HepG2 (cell line): Measurements from ENCODE around the gene AVPR2. TPM values are rescaled to one million over a fixed set of nuclear protein-coding genes. Genes with fewer than 3 reads are reported as not detected.

ENCODE experiments used
- BORCS8-MEF2B ChIP-seq: sonication (generic); formaldehyde crosslinking; IDR thresholded peaks from 2 replicates; pipeline ENCODE4 v1.8.0; 2022; ENCODE audit warnings: mild to moderate bottlenecking, missing genetic modification reagents
- CHCHD3 ChIP-seq: sonication (generic); formaldehyde crosslinking; IDR thresholded peaks from 2 replicates; pipeline ENCODE4 v1.8.0; 2022; ENCODE audit warnings: mild to moderate bottlenecking, missing genetic modification reagents, moderate library complexity
- CHD2 ChIP-seq: IDR thresholded peaks from 2 replicates; pipeline ENCODE4 v1.6.1; 2011; ENCODE audit warnings: low read depth, low read length, improper control_type of control experiment
- FIP1L1 ChIP-seq: fragments of 200-400 bp; formaldehyde crosslinking; IDR thresholded peaks from 2 replicates; pipeline ENCODE4 v1.6.1; 2018; ENCODE audit warnings: low read depth, mild to moderate bottlenecking, low read length, moderate library complexity, borderline replicate concordance; ENCODE audit not compliant: insufficient read depth
- IKZF4 ChIP-seq: sonication (generic); formaldehyde crosslinking; IDR thresholded peaks from 2 replicates; pipeline ENCODE4 v1.5.1; 2020; ENCODE audit warnings: borderline replicate concordance, mild to moderate bottlenecking, low read depth, missing genetic modification reagents; ENCODE audit errors: not compliant biosample characterization
- MEIS2 ChIP-seq: sonication (generic); formaldehyde crosslinking; IDR thresholded peaks from 2 replicates; pipeline ENCODE4 v1.9.0; 2021; ENCODE audit warnings: mild to moderate bottlenecking, missing genetic modification reagents
- MYNN ChIP-seq: sonication (generic); formaldehyde crosslinking; IDR thresholded peaks from 2 replicates; pipeline ENCODE4 v1.4.0; 2020; ENCODE audit warnings: mild to moderate bottlenecking, low read depth, missing genetic modification reagents
- NCOA2 ChIP-seq: sonication (generic); formaldehyde crosslinking; IDR thresholded peaks from 2 replicates; pipeline ENCODE4 v1.8.0; 2022; ENCODE audit warnings: inconsistent platforms
- NFE2L2 ChIP-seq: fragments of 150-350 bp; IDR thresholded peaks from 2 replicates; pipeline ENCODE4 v1.6.1; 2014; ENCODE audit warnings: low read length
- RFXANK ChIP-seq: IDR thresholded peaks from 2 replicates; pipeline ENCODE4 v1.6.1; 2016
- SIX4 ChIP-seq: sonication (generic); formaldehyde crosslinking; IDR thresholded peaks from 2 replicates; pipeline ENCODE4 v1.4.0; 2020; ENCODE audit warnings: missing genetic modification reagents
- SP2 ChIP-seq: sonication (generic); formaldehyde crosslinking; IDR thresholded peaks from 2 replicates; pipeline ENCODE4 v1.5.1; 2020; ENCODE audit warnings: mild to moderate bottlenecking, missing genetic modification reagents
- SRSF9 ChIP-seq: fragments of 200-400 bp; formaldehyde crosslinking; IDR thresholded peaks from 2 replicates; pipeline ENCODE4 v1.6.1; 2018; ENCODE audit warnings: borderline replicate concordance, mild to moderate bottlenecking, low read depth, low read length; ENCODE audit not compliant: insufficient read depth, poor library complexity, severe bottlenecking
- ZNF260 ChIP-seq: sonication (generic); formaldehyde crosslinking; IDR thresholded peaks from 2 replicates; pipeline ENCODE4 v1.4.0; 2020; ENCODE audit warnings: missing genetic modification reagents, low read depth, mild to moderate bottlenecking, borderline replicate concordance
- ZNF446 ChIP-seq: sonication (generic); formaldehyde crosslinking; IDR thresholded peaks from 2 replicates; pipeline ENCODE4 v1.5.0; 2020; ENCODE audit warnings: mild to moderate bottlenecking, missing genetic modification reagents
- ZNF496 ChIP-seq: sonication (generic); formaldehyde crosslinking; IDR thresholded peaks from 2 replicates; pipeline ENCODE4 v1.8.1; 2023; ENCODE audit warnings: mild to moderate bottlenecking, moderate library complexity, missing genetic modification reagents; ENCODE audit not compliant: insufficient replicate concordance
- ZNF557 ChIP-seq: sonication (generic); formaldehyde crosslinking; IDR thresholded peaks from 2 replicates; pipeline ENCODE4 v1.4.0; 2020; ENCODE audit warnings: missing genetic modification reagents
- ZNF569 ChIP-seq: sonication (generic); formaldehyde crosslinking; IDR thresholded peaks from 2 replicates; pipeline ENCODE4 v1.5.0; 2020; ENCODE audit warnings: mild to moderate bottlenecking, missing genetic modification reagents, moderate library complexity, borderline replicate concordance
- ZNF746 ChIP-seq: sonication (generic); formaldehyde crosslinking; IDR thresholded peaks from 2 replicates; pipeline ENCODE4 v1.8.0; 2022; ENCODE audit warnings: mild to moderate bottlenecking, missing genetic modification reagents
- ZNF747 ChIP-seq: sonication (generic); formaldehyde crosslinking; IDR thresholded peaks from 2 replicates; pipeline ENCODE4 v1.8.1; 2023; ENCODE audit warnings: missing genetic modification reagents, mild to moderate bottlenecking, borderline replicate concordance
- polyA plus RNA-seq, 8 experiments: library from polyadenylated mRNA; depleted of rRNA in 3 of 8; stranded (reverse) in 7 of 8; unstranded in 1 of 8; fragments of >200 nt; fragmentation: Illumina TruSeq in 4 of 8; extraction: Trizol in 4 of 8; gene quantifications; 2 replicates each; pipeline versions ENCODE4 v1.2.1 to v1.2.3, GENCODE V29; 2011 to 2016; ENCODE audit warnings: low read depth in 4 of 8, missing spikeins in 1 of 8, mixed read lengths in 1 of 8; ENCODE audit not compliant: insufficient read depth in 1 of 8
- total RNA-seq, 5 experiments: library from RNA; depleted of rRNA; stranded (reverse); fragments of >200 nt; fragmentation: Illumina TruSeq; extraction: Trizol; gene quantifications; 2 replicates each; pipeline ENCODE4 v1.2.3, GENCODE V29; 2016; ENCODE audit warnings: low read depth in 1 of 5
- TF ChIP-seq, protein P1 (sequence below): sonication (generic); formaldehyde crosslinking; IDR thresholded peaks from 2 replicates; pipeline ENCODE4 v1.5.1; 2020; ENCODE audit warnings: missing genetic modification reagents, mild to moderate bottlenecking, borderline replicate concordance
- TF ChIP-seq, protein P2 (sequence below): sonication (generic); formaldehyde crosslinking; IDR thresholded peaks from 2 replicates; pipeline ENCODE4 v1.8.0; 2022; ENCODE audit warnings: missing genetic modification reagents, mild to moderate bottlenecking, borderline replicate concordance
- TF ChIP-seq, protein P3 (sequence below): sonication (generic); formaldehyde crosslinking; conservative IDR thresholded peaks from 2 replicates; pipeline ENCODE4 v1.5.0; 2020; ENCODE audit warnings: missing genetic modification reagents

AVPR2 gene
- total and polyA plus RNA-seq, 2 of the 13 experiments (the other 11 are each of a cell fraction or from before 2014, with no cell fraction given) = not detected

DNA sequence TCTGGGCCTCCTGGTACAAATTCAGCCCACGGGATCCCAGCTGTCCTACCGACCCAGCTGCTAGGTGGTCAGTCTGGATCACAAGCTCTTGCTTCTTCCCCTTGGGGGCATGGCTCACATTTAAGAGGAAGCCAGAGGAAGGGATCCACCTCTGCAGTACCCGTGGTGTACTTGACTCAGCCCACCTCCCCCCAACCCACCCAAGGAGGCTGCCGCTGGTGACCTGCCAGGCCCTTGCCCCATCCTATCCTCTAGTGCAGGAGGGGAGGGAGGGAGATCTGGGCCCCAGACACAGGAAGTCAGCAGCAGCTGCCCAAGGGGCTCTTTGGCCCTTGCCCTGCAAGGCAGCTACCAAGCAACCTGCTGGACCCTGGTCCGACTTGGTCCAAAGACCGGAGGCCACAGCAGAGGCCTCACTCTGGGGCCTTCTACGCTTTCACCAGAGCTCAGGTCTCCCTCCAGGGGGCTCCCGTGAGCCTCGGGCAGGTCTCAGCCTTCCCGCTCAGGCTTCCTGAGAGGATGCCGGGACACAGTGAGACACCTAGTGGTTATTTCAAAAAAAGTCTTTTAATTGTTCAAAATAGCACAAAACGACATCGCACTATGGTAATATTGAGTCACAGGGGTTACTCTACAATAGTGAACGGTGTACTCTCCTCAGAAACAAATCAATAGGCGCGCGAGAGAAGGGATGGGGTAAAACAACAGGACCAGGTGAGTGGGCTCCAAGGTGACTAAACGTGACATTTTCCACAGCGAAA lies 42.7 kb downstream of the AVPR2 start (continued):
- TF ChIP-seq MYNN (no peak), IKZF4 (CRISPR knock-in tag) (no peak), FIP1L1 (no peak), NFE2L2 (no peak), CHCHD3 (CRISPR knock-in tag) (no peak), RFXANK (no peak), ZNF496 (no peak), ZNF557 (CRISPR knock-in tag) (no peak), ZNF260 (no peak), SRSF9 (no peak), NCOA2 (CRISPR knock-in tag) (no peak; the same call in 1 of the 2 replicates), CHD2 (no peak), ZNF746 (CRISPR knock-in tag) (no peak), ZNF747 (CRISPR knock-in tag) (no peak), ZNF446 (no peak), BORCS8-MEF2B (CRISPR knock-in tag) (no peak), SP2 (CRISPR knock-in tag) (no peak), ZNF569 (no peak), MEIS2 (no peak; the same call in 1 of the 2 replicates), SIX4 (no peak)
- TF ChIP-seq, protein P1, sequence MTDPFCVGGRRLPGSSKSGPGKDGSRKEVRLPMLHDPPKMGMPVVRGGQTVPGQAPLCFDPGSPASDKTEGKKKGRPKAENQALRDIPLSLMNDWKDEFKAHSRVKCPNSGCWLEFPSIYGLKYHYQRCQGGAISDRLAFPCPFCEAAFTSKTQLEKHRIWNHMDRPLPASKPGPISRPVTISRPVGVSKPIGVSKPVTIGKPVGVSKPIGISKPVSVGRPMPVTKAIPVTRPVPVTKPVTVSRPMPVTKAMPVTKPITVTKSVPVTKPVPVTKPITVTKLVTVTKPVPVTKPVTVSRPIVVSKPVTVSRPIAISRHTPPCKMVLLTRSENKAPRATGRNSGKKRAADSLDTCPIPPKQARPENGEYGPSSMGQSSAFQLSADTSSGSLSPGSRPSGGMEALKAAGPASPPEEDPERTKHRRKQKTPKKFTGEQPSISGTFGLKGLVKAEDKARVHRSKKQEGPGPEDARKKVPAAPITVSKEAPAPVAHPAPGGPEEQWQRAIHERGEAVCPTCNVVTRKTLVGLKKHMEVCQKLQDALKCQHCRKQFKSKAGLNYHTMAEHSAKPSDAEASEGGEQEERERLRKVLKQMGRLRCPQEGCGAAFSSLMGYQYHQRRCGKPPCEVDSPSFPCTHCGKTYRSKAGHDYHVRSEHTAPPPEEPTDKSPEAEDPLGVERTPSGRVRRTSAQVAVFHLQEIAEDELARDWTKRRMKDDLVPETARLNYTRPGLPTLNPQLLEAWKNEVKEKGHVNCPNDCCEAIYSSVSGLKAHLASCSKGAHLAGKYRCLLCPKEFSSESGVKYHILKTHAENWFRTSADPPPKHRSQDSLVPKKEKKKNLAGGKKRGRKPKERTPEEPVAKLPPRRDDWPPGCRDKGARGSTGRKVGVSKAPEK (CRISPR knock-in tag) = no peak
- TF ChIP-seq, protein P2, sequence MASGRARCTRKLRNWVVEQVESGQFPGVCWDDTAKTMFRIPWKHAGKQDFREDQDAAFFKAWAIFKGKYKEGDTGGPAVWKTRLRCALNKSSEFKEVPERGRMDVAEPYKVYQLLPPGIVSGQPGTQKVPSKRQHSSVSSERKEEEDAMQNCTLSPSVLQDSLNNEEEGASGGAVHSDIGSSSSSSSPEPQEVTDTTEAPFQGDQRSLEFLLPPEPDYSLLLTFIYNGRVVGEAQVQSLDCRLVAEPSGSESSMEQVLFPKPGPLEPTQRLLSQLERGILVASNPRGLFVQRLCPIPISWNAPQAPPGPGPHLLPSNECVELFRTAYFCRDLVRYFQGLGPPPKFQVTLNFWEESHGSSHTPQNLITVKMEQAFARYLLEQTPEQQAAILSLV = no peak
- TF ChIP-seq, protein P3, sequence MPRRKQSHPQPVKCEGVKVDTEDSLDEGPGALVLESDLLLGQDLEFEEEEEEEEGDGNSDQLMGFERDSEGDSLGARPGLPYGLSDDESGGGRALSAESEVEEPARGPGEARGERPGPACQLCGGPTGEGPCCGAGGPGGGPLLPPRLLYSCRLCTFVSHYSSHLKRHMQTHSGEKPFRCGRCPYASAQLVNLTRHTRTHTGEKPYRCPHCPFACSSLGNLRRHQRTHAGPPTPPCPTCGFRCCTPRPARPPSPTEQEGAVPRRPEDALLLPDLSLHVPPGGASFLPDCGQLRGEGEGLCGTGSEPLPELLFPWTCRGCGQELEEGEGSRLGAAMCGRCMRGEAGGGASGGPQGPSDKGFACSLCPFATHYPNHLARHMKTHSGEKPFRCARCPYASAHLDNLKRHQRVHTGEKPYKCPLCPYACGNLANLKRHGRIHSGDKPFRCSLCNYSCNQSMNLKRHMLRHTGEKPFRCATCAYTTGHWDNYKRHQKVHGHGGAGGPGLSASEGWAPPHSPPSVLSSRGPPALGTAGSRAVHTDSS (CRISPR knock-in tag) = no peak
